B cell (primary cell): ENCODE results near the gene HTRA2. TPM values are rescaled to one million over a fixed set of nuclear protein-coding genes. Genes with fewer than 3 reads are reported as not detected.

ENCODE experiments used
- ATAC-seq: fragments of 200-7000 bp; cut with Tn5 transposase; one replicate; pipeline ENCODE4 v1.10.0; 2021; ENCODE audit warnings: low read depth, mild to moderate bottlenecking, moderate number of reproducible peaks, moderate library complexity
- CTCF ChIA-PET: fragments of 350-600 bp; sonication (Branson Sonifier 250); formaldehyde crosslinking; loops from one replicate; lab custom pipeline; 2021; ENCODE audit warnings: antibody characterized with exemption, inconsistent platforms; lab: Charles Lee
- POLR2A ChIA-PET: fragments of 350-600 bp; sonication (Branson Sonifier 250); formaldehyde crosslinking; loops from one replicate; lab custom pipeline; 2021; ENCODE audit warnings: antibody characterized with exemption; lab: Charles Lee
- DNase-seq: peaks from one replicate; pipeline ENCODE4 v3.0.0; 2013
- H2AFZ ChIP-seq: 2 replicates; pipeline ENCODE4 v1.6.1; 2012; ENCODE audit warnings: mild to moderate bottlenecking, low read depth, low read length; ENCODE audit not compliant: insufficient read depth, poor library complexity, severe bottlenecking
- H3K27ac ChIP-seq, 2 donors: 1 replicate in 1 of 2; 2 replicates in 1 of 2; pipeline ENCODE4 v1.5.1; 2012 to 2013; ENCODE audit warnings: low read length in 2 of 2, mild to moderate bottlenecking in 2 of 2, moderate library complexity in 1 of 2
- H3K27me3 ChIP-seq, 4 experiments: fragments of 200-600 bp in 1 of 4; sonication (generic) in 1 of 4; replicated peaks in 1 of 4; 1 replicate in 2 of 4; 2 replicates in 2 of 4; pipeline versions ENCODE4 v1.6.1 to v1.7.0; 2013 to 2016; ENCODE audit warnings: low read length in 3 of 4, mild to moderate bottlenecking in 2 of 4, mixed read lengths in 1 of 4, moderate library complexity in 1 of 4; ENCODE audit not compliant: insufficient read depth in 4 of 4, control insufficient read depth in 3 of 4; ENCODE audit errors: control extremely low read depth in 1 of 4
- H3K36me3 ChIP-seq, 2 experiments: replicated peaks in 1 of 2; 1 replicate in 1 of 2; 2 replicates in 1 of 2; pipeline versions ENCODE4 v1.6.1 to v1.7.1; 2013; ENCODE audit warnings: low read length in 1 of 2; ENCODE audit not compliant: insufficient read depth in 2 of 2, control insufficient read depth in 1 of 2; ENCODE audit errors: control extremely low read depth in 1 of 2, extremely low read depth in 1 of 2
- H3K4me1 ChIP-seq, 2 donors: fragments of 200-600 bp in 1 of 2; sonication (generic) in 1 of 2; 1 replicate in 1 of 2; 2 replicates in 1 of 2; pipeline versions ENCODE4 v1.5.1 to v1.6.1; 2013 to 2017; ENCODE audit warnings: low read length in 2 of 2; ENCODE audit not compliant: control insufficient read depth in 2 of 2, insufficient read depth in 2 of 2
- H3K4me2 ChIP-seq: replicated peaks from 2 replicates; pipeline ENCODE3; 2012; ENCODE audit warnings: mild to moderate bottlenecking, low read depth, low read length; ENCODE audit not compliant: poor library complexity, severe bottlenecking
- H3K4me3 ChIP-seq, 5 experiments: fragments of 200-600 bp in 1 of 5; sonication (generic) in 1 of 5; 1 replicate in 3 of 5; 2 replicates in 2 of 5; pipeline versions ENCODE4 v1.5.1 to v1.7.0; 2011 to 2016; ENCODE audit warnings: low read length in 4 of 5, mild to moderate bottlenecking in 4 of 5, low read depth in 2 of 5, control low read depth in 1 of 5, moderate library complexity in 1 of 5; ENCODE audit not compliant: insufficient read depth in 1 of 5; ENCODE audit errors: control extremely low read depth in 1 of 5, extremely low read depth in 1 of 5
- H3K79me2 ChIP-seq: fragments of 200-600 bp; sonication (generic); one replicate; pipeline ENCODE4 v1.6.0; 2016; ENCODE audit warnings: low read length; ENCODE audit not compliant: control insufficient read depth, insufficient read depth
- H3K9ac ChIP-seq: fragments of 200-600 bp; sonication (generic); 2 replicates; pipeline ENCODE4 v1.6.1; 2017; ENCODE audit warnings: mild to moderate bottlenecking, low read length, moderate library complexity
- H3K9me3 ChIP-seq, 3 donors: one replicate each; pipeline versions ENCODE4 v1.6.1 to v1.7.1; 2013; ENCODE audit warnings: low read length in 2 of 3; ENCODE audit not compliant: control insufficient read depth in 2 of 3, insufficient read depth in 1 of 3; ENCODE audit errors: control extremely low read depth in 1 of 3
- H4K20me1 ChIP-seq: 2 replicates; pipeline ENCODE4 v1.6.0; 2012; ENCODE audit warnings: mild to moderate bottlenecking, low read length; ENCODE audit not compliant: insufficient read depth, control insufficient read depth, poor library complexity, severe bottlenecking
- H3K27ac Mint-ChIP-seq: one replicate; pipeline ENCODE4 v1.8.0; 2021; ENCODE audit warnings: mixed read lengths
- H3K27me3 Mint-ChIP-seq: one replicate; pipeline ENCODE4 v1.8.0; 2021; ENCODE audit warnings: mixed read lengths
- H3K4me1 Mint-ChIP-seq: one replicate; pipeline ENCODE4 v1.8.0; 2021; ENCODE audit warnings: mixed read lengths
- H3K4me3 Mint-ChIP-seq: one replicate; pipeline ENCODE4 v1.8.0; 2021; ENCODE audit warnings: mixed read lengths
- H3K9me3 Mint-ChIP-seq: one replicate; pipeline ENCODE4 v1.8.0; 2022; ENCODE audit warnings: mixed read lengths; ENCODE audit not compliant: insufficient read depth
- CTCF ChIP-seq: fragments of 200-600 bp; IDR thresholded peaks from one replicate; pipeline ENCODE4 v1.8.0; 2022; ENCODE audit warnings: antibody characterized with exemption, mild to moderate bottlenecking
- EZH2 ChIP-seq: IDR thresholded peaks from 2 replicates; pipeline ENCODE4 v1.6.1; 2012; ENCODE audit warnings: borderline replicate concordance, low read depth, mild to moderate bottlenecking, moderate library complexity, low read length; ENCODE audit not compliant: insufficient read depth, poor library complexity, severe bottlenecking
- WGBS: methylation state at CpG from one replicate; pipeline ENCODE4 v1.1.5; 2013; ENCODE audit warnings: missing lambda C conversion rate; ENCODE audit not compliant: insufficient coverage; 5-methylcytosine and 5-hydroxymethylcytosine counted together
- intact Hi-C: fragments of 100-400 bp; cut with micrococcal nuclease; formaldehyde crosslinking; loops from one replicate; pipeline ENCODE4 v1.10.0; 2022
- polyA plus RNA-seq: library from polyadenylated mRNA; depleted of rRNA; stranded (reverse); fragments of >200 nt; gene quantifications from 2 replicates; pipeline ENCODE4 v1.2.3, GENCODE V29; 2012
- total RNA-seq, 2 donors: library from RNA; stranded (reverse); fragments of 120-200 nt in 1 of 2; gene quantifications; 1 replicate in 1 of 2; 2 replicates in 1 of 2; pipeline versions ENCODE4 v1.2.3 to v1.2.4, GENCODE V29; 2013 to 2022

HTRA2 gene
- total and polyA plus RNA-seq, 2 donors (not counting 1 experiment from before 2014, with no cell fraction given), result 52.8 to 111 TPM

- peak overlapping the region; percentile 74 to 96 (median 88) for H3K4me3 ChIP-seq
- peak overlapping the region; percentile 71 to 84 for H3K27ac ChIP-seq
- H3K9ac ChIP-seq, result peak overlapping the region; percentile 91
- POLR2A ChIA-PET, result interaction anchor here (0.8 to 3.8 kb wide), 12 partner anchors 9 to 172 kb away, joined by 3 to 56 read pairs (median 6); partner anchors contain the start of genes AUP1, DQX1, HTRA2 and INO80B
- peak overlapping the region; percentile 90 for H3K4me2 ChIP-seq
- CTCF ChIA-PET, result interaction anchor here (0.7 to 7.1 kb wide), 27 partner anchors 8 to 394 kb away, joined by 3 to 149 read pairs (median 4); partner anchors contain the start of genes AUP1, DQX1, HTRA2 and INO80B
- peaks cover 39% of the 10 kb centered on the region for H4K20me1 ChIP-seq
- H3K9me3 ChIP-seq, result no peaks in the 10 kb centered on the region
- no peaks in the 10 kb centered on the region for H3K27me3 ChIP-seq
- H3K36me3 ChIP-seq, result peaks cover 0 to 27% of the 10 kb centered on the region in 2 experiments
- H2AFZ ChIP-seq, result peak overlapping the region; percentile 100
- H3K4me1 Mint-ChIP-seq, result peaks cover 34% of the 10 kb centered on the region
- ATAC-seq (peak; percentile 40), DNase-seq (no peak)
- peaks cover 73% of the 10 kb centered on the region for H3K79me2 ChIP-seq
- peaks cover 21 to 29% of the 10 kb centered on the region in 2 donors for H3K4me1 ChIP-seq
- H3K4me3 Mint-ChIP-seq, result peak overlapping the region; percentile 100
- intact Hi-C loops, result loop anchor here (1.0 to 2.0 kb wide), 3 partner anchors 61 to 90 kb away; partner anchors contain the start of genes C2orf81, DOK1 and WDR54
- H3K27ac Mint-ChIP-seq, result peak overlapping the region; percentile 99
- H3K27me3 Mint-ChIP-seq, result no peaks in the 10 kb centered on the region
- no peaks in the 10 kb centered on the region for H3K9me3 Mint-ChIP-seq
- WGBS, result 3% methylated on average over 80 of the region's 80 CpGs
- TF ChIP-seq EZH2 (no peak), CTCF (no peak)
Observed at GRCh38 chr2:74481961-74482800, 47.6 kb upstream of the HTRA2 start.
